ENCODE results near the gene STMND1. TPM values are rescaled to one million over a fixed set of nuclear protein-coding genes. Genes with fewer than 3 reads are reported as not detected.

The STMND1 gene
- total RNA-seq, 2 donors from 2014 or later: not detected

- no peak overlapping the region for H3K4me3 ChIP-seq
- TF ChIP-seq CTCF (IDR thresholded peaks at IDR 0.05): no peak
- no peaks in the 10 kb centered on the region for H3K4me1 ChIP-seq
- H3K27me3 ChIP-seq: no peaks in the 10 kb centered on the region
- peaks cover 0 to 3% of the 10 kb centered on the region in 2 donors for H3K9me3 ChIP-seq
- DNase-seq (ENCODE audit: low spot score): no peak
- H3K27ac ChIP-seq: peak overlapping the region in 1 of 2 donors; percentile 62
- no peaks in the 10 kb centered on the region for H3K36me3 ChIP-seq
Observed at GRCh38 chr6:17081273-17081672, 20.6 kb upstream of the STMND1 start.

GRCh38 chr6:17081860-17082508 lies 19.9 kb upstream of the STMND1 start:
- TF ChIP-seq CTCF (IDR thresholded peaks at IDR 0.05): no peak

GRCh38 chr6:17083397-17083796 lies 18.5 kb upstream of the STMND1 start:
- Histone ChIP-seq H3K4me3 (no peak overlapping the region), H3K4me1 (no peaks in the 10 kb centered on the region), H3K9me3 (no peaks in the 10 kb centered on the region), H3K27me3 (no peaks in the 10 kb centered on the region), H3K36me3 (no peaks in the 10 kb centered on the region), H3K27ac (no peak overlapping the region)
- no peak for DNase-seq (ENCODE audit: low spot score)
- TF ChIP-seq CTCF (IDR thresholded peaks at IDR 0.05): no peak

More at GRCh38 chr6:17081860-17082508, 19.9 kb upstream of the STMND1 start:
- no peaks in the 10 kb centered on the region for H3K27me3 ChIP-seq
- no peak for DNase-seq (ENCODE audit: low spot score)
- H3K36me3 ChIP-seq: no peaks in the 10 kb centered on the region
- peak overlapping the region in 1 of 2 donors; percentile 62 for H3K27ac ChIP-seq
- no peak overlapping the region for H3K4me3 ChIP-seq
- H3K9me3 ChIP-seq: no peaks in the 10 kb centered on the region
- no peaks in the 10 kb centered on the region for H3K4me1 ChIP-seq

- H3K36me3 ChIP-seq: no peaks in the 10 kb centered on the region
- no peak overlapping the region for H3K27ac ChIP-seq
- H3K9me3 ChIP-seq: peaks cover 0 to 7% of the 10 kb centered on the region in 2 donors
- no peak overlapping the region for H3K4me3 ChIP-seq
- no peaks in the 10 kb centered on the region for H3K27me3 ChIP-seq
- H3K4me1 ChIP-seq: no peaks in the 10 kb centered on the region
- DNase-seq (ENCODE audit: low spot score): no peak
- TF ChIP-seq CTCF (IDR thresholded peaks at IDR 0.05): peak; percentile 39 to 76
Observed at GRCh38 chr6:17086469-17086868, 15.4 kb upstream of the STMND1 start.

GRCh38 chr6:17088091-17088611 lies 13.7 kb upstream of the STMND1 start:
- H3K9me3 ChIP-seq: peaks cover 0 to 7% of the 10 kb centered on the region in 2 donors
- no peaks in the 10 kb centered on the region for H3K4me1 ChIP-seq
- no peak overlapping the region for H3K27ac ChIP-seq
- DNase-seq (ENCODE audit: low spot score): no peak
- H3K27me3 ChIP-seq: no peaks in the 10 kb centered on the region
- no peaks in the 10 kb centered on the region for H3K36me3 ChIP-seq
- H3K4me3 ChIP-seq: no peak overlapping the region
- TF ChIP-seq CTCF (IDR thresholded peaks at IDR 0.05): no peak

- Histone ChIP-seq H3K4me3 (no peak overlapping the region), H3K27ac (no peak overlapping the region), H3K36me3 (no peaks in the 10 kb centered on the region), H3K9me3 (peaks cover 0 to 7% of the 10 kb centered on the region in 2 donors), H3K27me3 (no peaks in the 10 kb centered on the region), H3K4me1 (no peaks in the 10 kb centered on the region)
- DNase-seq (ENCODE audit: low spot score): no peak
- TF ChIP-seq CTCF (IDR thresholded peaks at IDR 0.05): no peak
Observed at GRCh38 chr6:17091122-17091521, 10.7 kb upstream of the STMND1 start.

Measured in right atrium auricular region (tissue), 2 donors.